Uterus (tissue), 4 donors: ENCODE results near the gene RAB15. TPM values are rescaled to one million over a fixed set of nuclear protein-coding genes. Genes with fewer than 3 reads are reported as not detected.

ENCODE experiments used
- DNase-seq, 2 donors: peaks; one replicate each; pipeline ENCODE4 v3.0.0-alpha.2; 2019 to 2020
- H3K27ac ChIP-seq, 2 donors: fragments of 200-600 bp; sonication (generic); 1 replicate in 1 of 2; 2 replicates in 1 of 2; pipeline ENCODE4 v1.5.1; 2016 to 2018
- H3K27me3 ChIP-seq, 2 donors: fragments of 200-600 bp; sonication (generic); one replicate each; pipeline ENCODE4 v1.5.1; 2018 to 2019; ENCODE audit warnings: control low read depth in 1 of 2
- H3K36me3 ChIP-seq, 2 donors: fragments of 200-600 bp; sonication (generic); one replicate each; pipeline ENCODE4 v1.5.1; 2019; ENCODE audit warnings: control low read depth in 1 of 2
- H3K4me1 ChIP-seq, 2 donors: fragments of 200-600 bp; sonication (generic); one replicate each; pipeline ENCODE4 v1.5.1; 2018 to 2019; ENCODE audit warnings: control low read depth in 1 of 2
- H3K4me3 ChIP-seq, 2 donors: fragments of 200-600 bp; sonication (generic); 1 replicate in 1 of 2; 2 replicates in 1 of 2; pipeline ENCODE4 v1.5.1; 2018 to 2019; ENCODE audit warnings: mild to moderate bottlenecking in 1 of 2
- H3K9me3 ChIP-seq, 2 donors: fragments of 200-600 bp; sonication (generic); one replicate each; pipeline ENCODE4 v1.5.1; 2019; ENCODE audit warnings: control low read depth in 1 of 2
- POLR2A ChIP-seq, 2 donors: fragments of 450-650 bp; IDR thresholded peaks; one replicate each; pipeline ENCODE4 v1.6.1; 2016; ENCODE audit warnings: antibody characterized with exemption in 2 of 2, mild to moderate bottlenecking in 1 of 2, moderate library complexity in 1 of 2
- intact Hi-C: fragments of 100-400 bp; cut with DNase I; formaldehyde crosslinking; loops from one replicate; pipeline ENCODE4 v1.15.1; 2023; ENCODE audit warnings: low total_unique reads
- total RNA-seq, 4 donors: library from RNA; depleted of rRNA in 3 of 4; stranded (reverse); fragments of >200 nt in 3 of 4; gene quantifications; one replicate each; pipeline versions ENCODE4 v1.1.0 to v1.2.4, GENCODE V29; 2014 to 2023
- TF ChIP-seq, protein P1 (sequence below), 4 experiments: fragments of 200-600 bp in 2 of 4; fragments of 450-650 bp in 2 of 4; sonication (generic) in 2 of 4; IDR thresholded peaks; one replicate each; pipeline ENCODE4 v1.5.1; 2016 to 2019; ENCODE audit warnings: antibody characterized with exemption in 4 of 4, mild to moderate bottlenecking in 2 of 4, moderate library complexity in 1 of 4
- donor health status: DM: yes; HTN: yes; CAD: no.

Gene RAB15
- total RNA-seq, result 1 to 10 TPM in 3 of 4 donors, not detected in 1; 1.0 to 3.8 (median 3.4) TPM

DNA sequence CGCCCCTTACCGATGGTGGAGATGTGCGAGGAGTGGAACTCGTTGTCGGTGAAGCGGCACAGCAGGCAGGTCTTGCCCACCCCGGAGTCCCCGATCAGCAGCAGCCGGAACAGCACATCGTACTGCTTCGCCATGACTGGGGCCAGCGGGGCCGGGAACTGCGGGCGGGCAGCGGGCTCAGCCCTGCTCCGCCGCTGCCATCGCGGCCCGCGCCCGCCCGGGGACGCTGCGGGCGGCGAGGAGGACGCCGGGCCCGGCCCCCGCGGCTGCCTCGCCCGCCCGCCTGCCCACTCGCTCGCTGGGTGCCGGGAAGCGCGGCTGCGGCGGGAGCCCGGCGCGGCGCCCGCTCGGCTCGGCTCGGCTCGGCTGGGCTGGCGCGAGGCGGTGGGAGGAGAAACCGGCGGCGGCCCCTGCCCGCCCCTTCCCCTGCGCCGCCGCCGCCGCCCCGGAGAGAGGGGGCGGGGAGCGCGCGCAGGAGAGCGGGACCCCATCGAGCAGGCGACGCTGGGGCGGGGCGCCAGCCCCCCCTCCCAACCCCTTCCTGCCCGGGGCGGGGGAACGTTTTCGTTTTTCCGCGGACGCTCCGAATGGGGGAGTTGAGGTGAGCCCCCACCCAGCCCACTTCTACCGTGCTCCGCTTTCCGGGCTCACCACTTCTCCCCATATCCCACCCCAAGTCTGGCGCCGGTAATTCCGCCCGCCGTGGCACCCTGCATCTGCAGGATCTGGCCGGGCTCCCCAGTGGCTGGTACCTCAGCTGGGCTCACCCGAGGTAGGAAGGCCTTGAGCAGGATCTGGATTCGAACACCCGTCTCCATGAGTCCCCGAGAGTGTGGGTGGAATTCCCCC is at the start of gene RAB15:
Gene RAB15 (minus strand): TSS at position 394 of the 849 bp plus-strand sequence. CDS start 260 bp downstream, at position 134.
- peak within 1 kb of the TSS; percentile 51 to 66 for H3K4me3 ChIP-seq
- H3K27ac ChIP-seq, result peak within 1 kb of the TSS in 1 of 2 donors; percentile 36
- H3K36me3 ChIP-seq, result no peaks in the 10 kb centered on the region
- no peaks in the 10 kb centered on the region for H3K27me3 ChIP-seq
- H3K4me1 ChIP-seq, result peaks cover 0 to 5% of the 10 kb centered on the region in 2 donors
- H3K9me3 ChIP-seq, result no peaks in the 10 kb centered on the region
- intact Hi-C loops, result no loop called here
- DNase-seq, result peak in 1 of 2 donors; percentile 34
- TF ChIP-seq, protein P1, sequence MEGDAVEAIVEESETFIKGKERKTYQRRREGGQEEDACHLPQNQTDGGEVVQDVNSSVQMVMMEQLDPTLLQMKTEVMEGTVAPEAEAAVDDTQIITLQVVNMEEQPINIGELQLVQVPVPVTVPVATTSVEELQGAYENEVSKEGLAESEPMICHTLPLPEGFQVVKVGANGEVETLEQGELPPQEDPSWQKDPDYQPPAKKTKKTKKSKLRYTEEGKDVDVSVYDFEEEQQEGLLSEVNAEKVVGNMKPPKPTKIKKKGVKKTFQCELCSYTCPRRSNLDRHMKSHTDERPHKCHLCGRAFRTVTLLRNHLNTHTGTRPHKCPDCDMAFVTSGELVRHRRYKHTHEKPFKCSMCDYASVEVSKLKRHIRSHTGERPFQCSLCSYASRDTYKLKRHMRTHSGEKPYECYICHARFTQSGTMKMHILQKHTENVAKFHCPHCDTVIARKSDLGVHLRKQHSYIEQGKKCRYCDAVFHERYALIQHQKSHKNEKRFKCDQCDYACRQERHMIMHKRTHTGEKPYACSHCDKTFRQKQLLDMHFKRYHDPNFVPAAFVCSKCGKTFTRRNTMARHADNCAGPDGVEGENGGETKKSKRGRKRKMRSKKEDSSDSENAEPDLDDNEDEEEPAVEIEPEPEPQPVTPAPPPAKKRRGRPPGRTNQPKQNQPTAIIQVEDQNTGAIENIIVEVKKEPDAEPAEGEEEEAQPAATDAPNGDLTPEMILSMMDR (IDR thresholded peaks at IDR 0.05), result no peak
- peak in 1 of 2 donors; percentile 10 for TF ChIP-seq POLR2A (IDR thresholded peaks at IDR 0.05)

DNA sequence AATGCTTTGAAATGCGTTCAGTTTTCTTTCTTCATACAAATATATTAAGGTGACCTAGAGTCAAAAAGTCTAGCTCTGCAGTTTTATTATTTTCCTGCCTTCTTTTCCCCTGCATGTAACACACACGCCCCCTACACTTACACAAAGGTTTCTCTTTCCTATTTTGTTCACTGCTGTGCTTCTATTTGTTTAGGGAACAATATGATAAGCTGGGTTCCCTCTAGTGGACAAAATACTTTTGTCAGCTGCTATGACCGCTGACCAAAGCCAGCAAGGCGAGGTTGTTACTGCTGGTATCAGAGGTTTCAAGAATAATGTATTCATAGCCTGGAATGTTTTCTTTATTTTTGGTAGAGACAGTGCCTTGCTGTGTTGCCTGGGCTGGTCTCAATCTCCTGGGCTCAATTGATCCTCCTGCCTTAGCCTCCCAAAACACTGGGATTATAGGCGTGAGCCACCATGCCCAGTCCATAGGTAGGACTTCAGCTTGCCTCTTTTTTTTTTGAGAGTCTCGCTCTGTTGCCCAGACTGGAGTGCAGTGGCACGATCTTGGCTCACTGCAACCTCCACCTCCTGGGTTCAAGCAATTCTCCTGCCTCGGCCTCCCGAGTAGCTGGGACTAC is 47.9 kb upstream of the RAB15 start:
- Histone ChIP-seq H3K36me3 (no peaks in the 10 kb centered on the region), H3K4me1 (no peaks in the 10 kb centered on the region), H3K27ac (peak overlapping the region in 1 of 2 donors; percentile 11), H3K9me3 (no peaks in the 10 kb centered on the region), H3K4me3 (no peak overlapping the region), H3K27me3 (no peaks in the 10 kb centered on the region)
- peak; percentile 28 to 31 for DNase-seq
- intact Hi-C loops, result no loop called here
- no peak for TF ChIP-seq POLR2A (IDR thresholded peaks at IDR 0.05)
- TF ChIP-seq, protein P1 (IDR thresholded peaks at IDR 0.05), result peak; percentile 72 to 77 (median 74)

DNA sequence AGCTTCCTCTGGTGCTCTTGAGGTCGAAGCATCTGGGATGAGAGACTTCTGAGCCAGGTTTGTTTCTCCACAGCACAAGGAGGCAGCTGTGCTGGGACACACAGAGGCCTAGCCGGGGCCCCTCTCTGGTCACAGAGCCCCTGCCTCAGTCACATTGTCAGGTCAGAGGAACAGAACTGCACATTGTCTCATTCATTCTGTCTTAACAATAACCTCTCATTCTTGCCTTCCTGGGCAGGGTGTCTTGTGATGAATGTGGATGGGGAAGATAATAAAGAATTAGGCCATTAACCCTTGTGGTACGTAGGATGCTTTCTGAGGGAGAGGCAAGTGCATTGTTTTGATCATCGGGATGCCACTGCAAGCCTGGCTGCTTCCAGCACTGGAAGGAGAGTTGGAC is 44.3 kb upstream of the RAB15 start:
- Histone ChIP-seq H3K4me1 (no peaks in the 10 kb centered on the region), H3K27me3 (no peaks in the 10 kb centered on the region), H3K27ac (no peak overlapping the region), H3K4me3 (no peak overlapping the region), H3K9me3 (no peaks in the 10 kb centered on the region), H3K36me3 (no peaks in the 10 kb centered on the region)
- TF ChIP-seq, protein P1 (IDR thresholded peaks at IDR 0.05), result no peak
- TF ChIP-seq POLR2A (IDR thresholded peaks at IDR 0.05), result no peak
- intact Hi-C loops, result no loop called here
- DNase-seq, result no peak

DNA sequence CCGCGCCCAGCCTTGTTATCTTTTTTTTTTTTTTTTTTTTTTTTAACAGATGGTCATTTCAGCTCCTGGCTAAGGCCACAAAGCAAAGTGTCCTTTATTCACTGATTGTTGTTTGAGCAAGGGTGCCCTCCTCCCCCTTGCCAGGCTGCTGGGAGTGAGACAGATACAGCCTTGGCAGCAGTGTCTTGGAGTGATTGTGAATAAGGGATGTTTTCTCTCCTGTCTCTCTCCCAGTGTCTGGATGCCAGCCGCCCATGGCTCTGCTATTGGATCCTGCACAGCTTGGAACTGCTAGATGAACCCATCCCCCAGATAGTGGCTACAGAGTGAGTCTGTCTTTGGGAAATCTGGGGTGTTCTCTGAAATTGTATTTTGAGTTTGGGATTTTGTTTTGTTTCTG is 43.3 kb upstream of the RAB15 start:
- H3K4me3 ChIP-seq, result no peak overlapping the region
- H3K36me3 ChIP-seq, result no peaks in the 10 kb centered on the region
- TF ChIP-seq, protein P1 (IDR thresholded peaks at IDR 0.05), result no peak
- DNase-seq, result no peak
- H3K27me3 ChIP-seq, result no peaks in the 10 kb centered on the region
- no peaks in the 10 kb centered on the region for H3K9me3 ChIP-seq
- intact Hi-C loops, result no loop called here
- H3K4me1 ChIP-seq, result no peaks in the 10 kb centered on the region
- H3K27ac ChIP-seq, result no peak overlapping the region

DNA sequence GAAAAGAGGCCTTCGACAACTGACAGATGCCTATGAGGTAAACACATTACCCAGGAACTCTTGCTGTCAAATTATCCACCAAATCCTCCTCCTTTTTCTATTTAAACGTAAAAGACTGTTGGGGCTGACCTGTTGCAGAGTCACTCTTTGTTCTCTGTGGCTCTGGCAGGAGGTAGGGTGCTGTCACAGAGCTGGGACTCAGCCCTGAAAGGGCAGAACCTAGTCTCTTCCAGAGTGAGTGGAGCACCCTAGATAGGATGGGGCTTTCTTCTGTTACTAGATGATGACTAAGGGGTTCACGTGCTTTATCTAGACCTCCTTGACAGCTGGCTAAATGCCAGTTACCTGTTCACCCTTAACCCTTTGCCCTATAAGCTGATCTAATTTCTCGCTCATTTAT is 40.2 kb upstream of the RAB15 start:
- intact Hi-C loops, result no loop called here
- Histone ChIP-seq H3K36me3 (no peaks in the 10 kb centered on the region), H3K9me3 (no peaks in the 10 kb centered on the region), H3K27me3 (no peaks in the 10 kb centered on the region), H3K4me1 (no peaks in the 10 kb centered on the region), H3K27ac (no peak overlapping the region), H3K4me3 (no peak overlapping the region)
- no peak for DNase-seq
- TF ChIP-seq, protein P1 (IDR thresholded peaks at IDR 0.05), result no peak
- no peak for TF ChIP-seq POLR2A (IDR thresholded peaks at IDR 0.05)
